PFSK-1 (cell line): ENCODE measurements around the gene MAP4K4.

Experiments
- FOXP2 ChIP-seq: optimal IDR thresholded peaks from 2 replicates; pipeline ENCODE3; 2011; ENCODE audit warnings: borderline replicate concordance, control low read depth, inconsistent platforms; ENCODE audit not compliant: insufficient read depth; ENCODE audit errors: extremely low read length, extremely low read depth
- POLR2AphosphoS5 ChIP-seq: IDR thresholded peaks from 2 replicates; pipeline ENCODE4 v1.6.1; 2012; ENCODE audit warnings: low read depth, mild to moderate bottlenecking, control low read depth, low read length, moderate library complexity
- REST ChIP-seq, 2 experiments: IDR thresholded peaks; 2 replicates each; pipeline versions ENCODE4 v1.6.1 to v1.8.0; 2011 to 2012; ENCODE audit warnings: low read depth in 2 of 2, low read length in 2 of 2, control low read depth in 1 of 2, inconsistent platforms in 1 of 2, mild to moderate bottlenecking in 1 of 2, moderate library complexity in 1 of 2; ENCODE audit not compliant: insufficient read depth in 1 of 2
- SIN3A ChIP-seq: IDR thresholded peaks from 2 replicates; pipeline ENCODE4 v1.6.1; 2012; ENCODE audit warnings: mild to moderate bottlenecking, low read length, moderate library complexity, borderline replicate concordance; ENCODE audit not compliant: insufficient read depth
- TAF1 ChIP-seq: IDR thresholded peaks from 2 replicates; pipeline ENCODE4 v1.6.1; 2012; ENCODE audit warnings: low read length, control low read depth, borderline replicate concordance; ENCODE audit not compliant: insufficient read depth

GRCh38 chr2:101673920-101674319 lies 23.6 kb upstream of the MAP4K4 start:
- TF ChIP-seq SIN3A (no peak), POLR2AphosphoS5 (no peak), FOXP2 (no peak), TAF1 (no peak), REST (IDR thresholded peaks at IDR 0.05; ENCODE audit: insufficient read depth in 1 of 2, low read depth in 2 of 2, low read length in 2 of 2) (no peak)
